Endothelial cell of umbilical vein (primary cell): ENCODE data around the gene HOXD10.

ENCODE experiments used
- EZH2 ChIP-seq: IDR thresholded peaks from 2 replicates; pipeline ENCODE4 v1.6.1; 2012; ENCODE audit warnings: borderline replicate concordance, low read depth, mild to moderate bottlenecking, moderate library complexity, low read length, inconsistent platforms; ENCODE audit not compliant: severe bottlenecking
- JUN ChIP-seq: IDR thresholded peaks from 2 replicates; pipeline ENCODE4 v1.6.1; 2011; ENCODE audit warnings: borderline replicate concordance, low read depth; ENCODE audit not compliant: insufficient read length, insufficient read depth
- MYC ChIP-seq: IDR thresholded peaks from one replicate; pipeline ENCODE4 v1.6.1; 2011; ENCODE audit warnings: mild to moderate bottlenecking, low read depth, low read length
- POLR2A ChIP-seq: IDR thresholded peaks from 2 replicates; pipeline ENCODE4 v1.6.1; 2012; ENCODE audit warnings: low read depth, mild to moderate bottlenecking, control low read depth, low read length
- POLR2AphosphoS5 ChIP-seq: IDR thresholded peaks from 2 replicates; pipeline ENCODE4 v1.6.1; 2012; ENCODE audit warnings: low read depth, mild to moderate bottlenecking, control low read depth, low read length, moderate library complexity; ENCODE audit not compliant: insufficient read depth
- TF ChIP-seq, protein P1 (sequence below), 2 donors: IDR thresholded peaks; 1 replicate in 1 of 2; 2 replicates in 1 of 2; pipeline ENCODE4 v1.5.1; 2011; ENCODE audit warnings: low read length in 2 of 2, mild to moderate bottlenecking in 2 of 2, moderate library complexity in 2 of 2, control low read depth in 1 of 2, inconsistent platforms in 1 of 2, low read depth in 1 of 2; ENCODE audit not compliant: insufficient read depth in 1 of 2; ENCODE audit errors: extremely low read depth in 1 of 2

DNA sequence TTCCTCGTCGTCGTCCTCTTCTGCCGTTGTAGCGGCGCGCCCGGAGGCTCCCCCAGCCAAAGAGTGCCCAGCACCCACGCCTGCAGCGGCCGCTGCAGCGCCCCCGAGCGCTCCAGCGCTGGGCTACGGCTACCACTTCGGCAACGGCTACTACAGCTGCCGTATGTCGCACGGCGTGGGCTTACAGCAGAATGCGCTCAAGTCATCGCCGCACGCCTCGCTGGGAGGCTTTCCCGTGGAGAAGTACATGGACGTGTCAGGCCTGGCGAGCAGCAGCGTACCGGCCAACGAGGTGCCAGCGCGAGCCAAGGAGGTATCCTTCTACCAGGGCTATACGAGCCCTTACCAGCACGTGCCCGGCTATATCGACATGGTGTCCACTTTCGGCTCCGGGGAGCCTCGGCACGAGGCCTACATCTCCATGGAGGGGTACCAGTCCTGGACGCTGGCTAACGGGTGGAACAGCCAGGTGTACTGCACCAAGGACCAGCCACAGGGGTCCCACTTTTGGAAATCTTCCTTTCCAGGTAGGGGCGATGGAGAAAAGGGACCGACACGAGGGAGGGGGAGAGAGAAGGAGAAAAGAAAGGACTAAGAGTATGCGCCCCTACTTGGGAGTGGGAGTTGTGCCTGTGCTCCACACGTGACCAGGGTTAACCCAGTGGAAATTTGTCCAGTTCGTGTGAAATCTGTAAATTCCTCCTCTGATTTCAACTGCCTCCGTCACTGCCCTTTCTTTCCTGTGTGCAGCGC is 23.3 kb upstream of the HOXD10 start:
- TF ChIP-seq POLR2A (no peak), EZH2 (peak; percentile 99), JUN (no peak), MYC (no peak), POLR2AphosphoS5 (no peak)
- TF ChIP-seq, protein P1, sequence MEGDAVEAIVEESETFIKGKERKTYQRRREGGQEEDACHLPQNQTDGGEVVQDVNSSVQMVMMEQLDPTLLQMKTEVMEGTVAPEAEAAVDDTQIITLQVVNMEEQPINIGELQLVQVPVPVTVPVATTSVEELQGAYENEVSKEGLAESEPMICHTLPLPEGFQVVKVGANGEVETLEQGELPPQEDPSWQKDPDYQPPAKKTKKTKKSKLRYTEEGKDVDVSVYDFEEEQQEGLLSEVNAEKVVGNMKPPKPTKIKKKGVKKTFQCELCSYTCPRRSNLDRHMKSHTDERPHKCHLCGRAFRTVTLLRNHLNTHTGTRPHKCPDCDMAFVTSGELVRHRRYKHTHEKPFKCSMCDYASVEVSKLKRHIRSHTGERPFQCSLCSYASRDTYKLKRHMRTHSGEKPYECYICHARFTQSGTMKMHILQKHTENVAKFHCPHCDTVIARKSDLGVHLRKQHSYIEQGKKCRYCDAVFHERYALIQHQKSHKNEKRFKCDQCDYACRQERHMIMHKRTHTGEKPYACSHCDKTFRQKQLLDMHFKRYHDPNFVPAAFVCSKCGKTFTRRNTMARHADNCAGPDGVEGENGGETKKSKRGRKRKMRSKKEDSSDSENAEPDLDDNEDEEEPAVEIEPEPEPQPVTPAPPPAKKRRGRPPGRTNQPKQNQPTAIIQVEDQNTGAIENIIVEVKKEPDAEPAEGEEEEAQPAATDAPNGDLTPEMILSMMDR (IDR thresholded peaks at IDR 0.05; ENCODE audit: extremely low read depth in 1 of 2, insufficient read depth in 1 of 2, low read depth in 1 of 2, low read length in 2 of 2) = peak in 1 of 2 donors; percentile 30
